SH-SY5Y (cell line): ENCODE measurements around the gene VPS4A.

ENCODE experiments used
- GATA2 ChIP-seq: IDR thresholded peaks from 2 replicates; pipeline ENCODE4 v1.6.1; 2011; ENCODE audit warnings: mild to moderate bottlenecking, low read depth, low read length
- GATA3 ChIP-seq: IDR thresholded peaks from 2 replicates; pipeline ENCODE4 v1.6.1; 2011; ENCODE audit warnings: low read depth, mild to moderate bottlenecking, low read length, moderate library complexity

GRCh38 chr16:69371564-69371963, 60.4 kb downstream of the VPS4A start:
- TF ChIP-seq GATA3 (no peak), GATA2 (no peak)
